GM15510 (cell line): ENCODE measurements around the gene SKA2.

Source experiments
- POLR2A ChIP-seq: IDR thresholded peaks from 3 replicates; pipeline ENCODE4 v1.6.1; 2011; ENCODE audit warnings: borderline replicate concordance; ENCODE audit not compliant: insufficient read length; ENCODE audit errors: extremely low read depth

SKA2 gene, protein sequence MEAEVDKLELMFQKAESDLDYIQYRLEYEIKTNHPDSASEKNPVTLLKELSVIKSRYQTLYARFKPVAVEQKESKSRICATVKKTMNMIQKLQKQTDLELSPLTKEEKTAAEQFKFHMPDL

GRCh38 chr17:59154721-59155438 lies at the start of gene SKA2:
TSS of gene SKA2 (minus strand) at chr17:59155186. CDS start at chr17:59155163, 23 bp downstream.
- peak; percentile 61 for TF ChIP-seq POLR2A

- no peak for TF ChIP-seq POLR2A
These were observed 47.3 kb upstream of the SKA2 start for GRCh38 chr17:59202320-59202719.

GRCh38 chr17:59199398-59199797 lies 44.4 kb upstream of the SKA2 start:
- TF ChIP-seq POLR2A = no peak

GRCh38 chr17:59193336-59193862 lies 38.4 kb upstream of the SKA2 start:
- no peak for TF ChIP-seq POLR2A

DNA sequence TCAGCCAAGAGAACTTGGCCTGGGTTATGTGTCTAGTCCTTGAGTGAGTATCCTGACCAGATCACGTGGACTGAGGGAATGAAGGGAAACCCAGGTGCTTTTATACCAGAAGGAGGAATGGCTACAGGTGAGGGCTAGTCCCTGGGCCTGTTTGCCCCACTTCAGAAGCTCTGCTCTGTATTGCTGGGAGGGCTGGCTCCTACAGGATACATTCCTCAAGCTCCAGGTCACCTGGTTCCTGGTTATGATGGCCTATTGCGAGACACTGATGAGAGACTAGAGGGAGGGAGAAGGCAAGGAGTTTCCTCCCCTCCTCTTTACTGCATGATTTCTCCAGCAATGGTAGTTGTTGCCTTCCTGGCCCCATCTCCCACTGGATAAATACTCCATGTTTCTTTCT lies 35.8 kb upstream of the SKA2 start:
- no peak for TF ChIP-seq POLR2A

- no peak for TF ChIP-seq POLR2A
These were observed 31.9 kb upstream of the SKA2 start for GRCh38 chr17:59186850-59187249.

- TF ChIP-seq POLR2A = no peak
These were observed 31.0 kb upstream of the SKA2 start for GRCh38 chr17:59185997-59186396.

DNA sequence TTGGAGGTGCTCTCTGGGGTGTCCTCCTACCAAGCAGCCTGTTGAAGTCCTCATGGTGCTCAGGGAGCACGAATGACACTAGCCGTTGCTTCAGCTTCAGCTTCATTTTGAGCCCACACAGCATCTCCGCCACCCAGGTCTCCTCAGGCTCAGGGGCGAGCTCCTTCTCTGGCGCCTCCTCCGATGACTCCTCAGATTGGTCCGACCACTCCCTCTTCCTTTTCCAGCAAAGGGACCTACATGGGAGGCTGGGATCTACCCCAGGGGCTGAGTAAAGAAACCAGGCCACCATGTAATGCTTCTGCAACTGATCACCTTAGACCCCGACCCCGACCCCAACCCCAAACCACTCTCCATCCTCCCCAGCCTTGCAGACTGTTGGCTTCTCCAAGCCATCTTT lies 26.5 kb upstream of the SKA2 start:
- no peak for TF ChIP-seq POLR2A

GRCh38 chr17:59180626-59181025 lies 25.6 kb upstream of the SKA2 start:
- TF ChIP-seq POLR2A = no peak

GRCh38 chr17:59178266-59178985 lies 23.4 kb upstream of the SKA2 start:
- TF ChIP-seq POLR2A = no peak

GRCh38 chr17:59175076-59175475 lies 20.1 kb upstream of the SKA2 start:
- no peak for TF ChIP-seq POLR2A

GRCh38 chr17:59174671-59175070 lies 19.7 kb upstream of the SKA2 start:
- TF ChIP-seq POLR2A = no peak

DNA sequence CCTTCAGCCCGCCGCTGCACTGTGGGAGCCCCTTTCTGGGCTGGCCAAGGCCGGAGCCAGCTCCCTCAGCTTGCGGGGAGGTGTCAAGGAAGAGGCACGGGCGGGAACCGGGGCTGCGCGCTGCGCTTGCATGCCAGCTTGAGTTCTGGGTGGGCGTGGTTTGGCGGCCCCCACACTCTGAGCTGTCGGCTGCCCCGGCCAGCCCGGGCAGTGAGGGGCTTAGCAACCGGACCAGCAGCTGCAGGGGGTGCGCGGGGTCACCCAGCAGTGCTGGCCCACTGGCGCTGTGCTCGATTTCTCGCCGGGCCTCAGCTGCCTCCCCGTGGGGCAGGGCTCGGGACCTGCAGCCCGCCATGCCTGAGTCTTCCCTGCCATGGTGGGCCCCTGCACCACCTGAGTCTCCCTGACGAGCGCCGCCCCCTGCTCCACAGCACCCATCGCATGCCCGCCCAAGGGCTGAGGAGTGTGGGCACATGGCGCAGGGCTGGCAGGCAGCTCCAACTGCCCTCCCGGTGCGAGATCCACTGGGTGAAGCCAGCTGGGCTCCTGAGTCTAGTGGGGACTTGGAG lies 17.5 kb upstream of the SKA2 start:
- TF ChIP-seq POLR2A = no peak

- no peak for TF ChIP-seq POLR2A
These were observed 12.6 kb upstream of the SKA2 start for GRCh38 chr17:59167571-59168001.

DNA sequence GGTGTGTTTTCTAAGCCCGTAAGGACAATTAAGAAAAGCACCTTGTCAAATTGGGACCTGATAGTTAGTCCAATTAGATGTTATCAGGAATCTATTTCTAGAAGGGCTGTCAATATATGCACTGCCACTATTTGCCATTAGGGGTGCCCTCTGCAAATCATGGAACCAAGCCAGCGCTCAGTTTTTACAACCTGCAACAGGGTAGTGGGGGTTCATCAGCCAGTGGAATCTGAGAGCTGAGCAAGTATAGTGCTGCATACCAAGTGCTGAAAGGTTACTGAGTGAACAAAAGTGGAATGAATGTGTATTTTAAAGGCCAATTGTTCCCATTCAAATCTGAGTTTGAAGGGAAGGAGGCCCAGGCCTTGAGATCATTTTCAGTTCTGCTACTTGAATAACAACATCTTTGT lies 11.0 kb upstream of the SKA2 start:
- TF ChIP-seq POLR2A = no peak
